Esophagus squamous epithelium (tissue), 5 donors: Measurements from ENCODE around the gene MEIS3. TPM values are rescaled to one million over a fixed set of nuclear protein-coding genes. Genes with fewer than 3 reads are reported as not detected.

Experiments used
- DNase-seq: peaks from one replicate; lab custom pipeline; 2025; lab: John Stamatoyannopoulos, UW
- H3K27ac ChIP-seq, 4 donors: fragments of 200-600 bp; sonication (generic); one replicate each; pipeline ENCODE4 v1.5.1; 2016 to 2019; ENCODE audit warnings: mild to moderate bottlenecking in 1 of 4
- H3K27me3 ChIP-seq, 4 donors: fragments of 200-600 bp; sonication (generic); 1 replicate in 3 of 4; 2 replicates in 1 of 4; pipeline versions ENCODE4 v1.5.1 to v1.6.0; 2017 to 2021; ENCODE audit warnings: antibody characterized with exemption in 1 of 4
- H3K36me3 ChIP-seq, 3 donors: fragments of 200-600 bp; sonication (generic); one replicate each; pipeline ENCODE4 v1.5.1; 2016 to 2019
- H3K4me1 ChIP-seq, 3 donors: fragments of 200-600 bp; sonication (generic); one replicate each; pipeline ENCODE4 v1.5.1; 2017 to 2019
- H3K4me3 ChIP-seq, 4 donors: fragments of 200-600 bp; sonication (generic); 1 replicate in 3 of 4; 2 replicates in 1 of 4; pipeline ENCODE4 v1.5.1; 2016 to 2019; ENCODE audit warnings: mild to moderate bottlenecking in 2 of 4, moderate library complexity in 1 of 4
- H3K9me3 ChIP-seq, 3 donors: fragments of 200-600 bp; sonication (generic); one replicate each; pipeline ENCODE4 v1.5.1; 2016 to 2019
- CTCF ChIP-seq, 6 experiments: fragments of 450-650 bp in 4 of 6; fragments of 200-600 bp in 2 of 6; sonication (generic) in 2 of 6; IDR thresholded peaks; one replicate each; pipeline ENCODE4 v1.5.1; 2016 to 2019; ENCODE audit warnings: antibody characterized with exemption in 6 of 6, mild to moderate bottlenecking in 4 of 6, moderate library complexity in 4 of 6
- POLR2A ChIP-seq, 4 donors: fragments of 450-650 bp; IDR thresholded peaks; one replicate each; pipeline ENCODE4 v1.6.1; 2017; ENCODE audit warnings: antibody characterized with exemption in 4 of 4, mild to moderate bottlenecking in 4 of 4, moderate library complexity in 3 of 4
- WGBS, 2 donors: methylation state at CpG; one replicate each; pipeline ENCODE4 v1.1.5; 2018; 5-methylcytosine and 5-hydroxymethylcytosine counted together
- intact Hi-C: fragments of 100-400 bp; cut with DNase I; formaldehyde crosslinking; loops from one replicate; pipeline ENCODE4 v1.15.0; 2022
- total RNA-seq, 4 donors: library from RNA; depleted of rRNA; stranded (reverse); fragments of >200 nt; gene quantifications; one replicate each; pipeline ENCODE4 v1.1.0, GENCODE V29; 2016
- donor health status: DM: yes; HTN: yes; CAD: no.

MEIS3 gene
- total RNA-seq, 4 donors from 2014 or later: 1.0 to 13.5 (median 3.9) TPM

- Histone ChIP-seq H3K27me3 (peaks cover 0 to 78% (median 0%) of the 10 kb centered on the region in 4 donors), H3K9me3 (no peaks in the 10 kb centered on the region), H3K36me3 (no peaks in the 10 kb centered on the region), H3K4me1 (peaks cover 0 to 5% (median 0%) of the 10 kb centered on the region in 3 donors), H3K27ac (peak overlapping the region in 1 of 4 donors; percentile 33), H3K4me3 (no peak overlapping the region)
- 71 to 72% methylated on average over 8 of the region's 8 CpGs for whole genome bisulfite sequencing, 2 donors
- no peak for DNase-seq
- intact Hi-C loops: no loop called here
- TF ChIP-seq POLR2A (IDR thresholded peaks at IDR 0.05): no peak
- TF ChIP-seq CTCF (IDR thresholded peaks at IDR 0.05): no peak
These were observed 8.2 kb downstream of the MEIS3 start for GRCh38 chr19:47411101-47411500.

- DNase-seq: no peak
- 79 to 89% methylated on average over 10 to 14 of the region's 14 CpGs for WGBS, 2 donors
- TF ChIP-seq CTCF (IDR thresholded peaks at IDR 0.05): no peak
- no peak for TF ChIP-seq POLR2A (IDR thresholded peaks at IDR 0.05)
- H3K36me3 ChIP-seq: no peaks in the 10 kb centered on the region
- peaks cover 0 to 76% (median 0%) of the 10 kb centered on the region in 4 donors for H3K27me3 ChIP-seq
- no peak overlapping the region for H3K27ac ChIP-seq
- H3K9me3 ChIP-seq: no peaks in the 10 kb centered on the region
- peaks cover 0 to 5% (median 0%) of the 10 kb centered on the region in 3 donors for H3K4me1 ChIP-seq
- H3K4me3 ChIP-seq: no peak overlapping the region
- intact Hi-C loops: loop anchor here (10.0 kb wide), 1 partner anchor 114 kb away; no protein-coding TSS in a partner anchor
These were observed 11.0 kb downstream of the MEIS3 start for GRCh38 chr19:47408156-47408938.

- WGBS, 2 donors: 0% methylated on average over 4 of the region's 14 CpGs; no CpG with 5 or more reads in 1 of the 2 donors
- TF ChIP-seq POLR2A (IDR thresholded peaks at IDR 0.05) (no peak), CTCF (IDR thresholded peaks at IDR 0.05) (no peak)
- Histone ChIP-seq H3K9me3 (no peaks in the 10 kb centered on the region), H3K4me3 (no peak overlapping the region), H3K4me1 (peaks cover 0 to 5% (median 0%) of the 10 kb centered on the region in 3 donors), H3K27me3 (peaks cover 0 to 68% (median 0%) of the 10 kb centered on the region in 4 donors), H3K27ac (no peak overlapping the region), H3K36me3 (no peaks in the 10 kb centered on the region)
- intact Hi-C loops: loop anchor here (10.0 kb wide), 1 partner anchor 113 kb away; no protein-coding TSS in a partner anchor
- no peak for DNase-seq
These were observed 11.9 kb downstream of the MEIS3 start for GRCh38 chr19:47407417-47407774.

GRCh38 chr19:47406711-47407416 lies 12.5 kb downstream of the MEIS3 start:
- intact Hi-C loops: loop anchor here (10.0 kb wide), 1 partner anchor 112 kb away; no protein-coding TSS in a partner anchor
- Histone ChIP-seq H3K36me3 (no peaks in the 10 kb centered on the region), H3K27ac (no peak overlapping the region), H3K27me3 (peaks cover 0 to 63% (median 0%) of the 10 kb centered on the region in 4 donors), H3K4me1 (peaks cover 0 to 5% (median 0%) of the 10 kb centered on the region in 3 donors), H3K9me3 (no peaks in the 10 kb centered on the region), H3K4me3 (no peak overlapping the region)
- no peak for TF ChIP-seq POLR2A (IDR thresholded peaks at IDR 0.05)
- TF ChIP-seq CTCF (IDR thresholded peaks at IDR 0.05): no peak
- WGBS, 2 donors: 10 to 15% methylated on average over 21 to 23 of the region's 47 CpGs
- no peak for DNase-seq
